ENCODE results near the gene FBXL14.
"Not testable (repeated sequence)": the region's sequence is repeated elsewhere in the genome, so short reads cannot be mapped to it uniquely, and the experiment has no call there.

Gene FBXL14

DNA sequence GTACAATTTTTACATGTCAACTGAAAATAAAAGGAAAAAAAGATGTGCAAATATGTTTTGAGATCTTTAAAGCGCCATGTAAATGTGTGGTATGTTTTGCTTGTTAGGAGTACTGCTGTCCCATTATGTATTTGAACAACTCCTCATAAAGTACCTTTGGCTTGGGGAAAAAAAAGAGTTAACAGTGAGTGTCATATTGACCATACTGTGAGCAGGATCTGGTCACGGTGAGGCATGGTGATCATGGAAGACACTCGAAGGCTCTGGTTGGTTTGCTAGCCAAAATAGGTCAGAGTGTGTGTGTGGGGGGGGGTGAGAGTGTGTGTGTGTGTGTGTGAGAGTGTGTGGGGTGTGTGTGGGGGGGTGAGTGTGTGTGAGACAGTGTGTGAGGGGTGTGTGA lies 10.1 kb upstream of the FBXL14 start:
- Histone ChIP-seq H3K4me3 (no peak overlapping the region), H3K27ac (no peak overlapping the region)
- TF ChIP-seq, protein P1, sequence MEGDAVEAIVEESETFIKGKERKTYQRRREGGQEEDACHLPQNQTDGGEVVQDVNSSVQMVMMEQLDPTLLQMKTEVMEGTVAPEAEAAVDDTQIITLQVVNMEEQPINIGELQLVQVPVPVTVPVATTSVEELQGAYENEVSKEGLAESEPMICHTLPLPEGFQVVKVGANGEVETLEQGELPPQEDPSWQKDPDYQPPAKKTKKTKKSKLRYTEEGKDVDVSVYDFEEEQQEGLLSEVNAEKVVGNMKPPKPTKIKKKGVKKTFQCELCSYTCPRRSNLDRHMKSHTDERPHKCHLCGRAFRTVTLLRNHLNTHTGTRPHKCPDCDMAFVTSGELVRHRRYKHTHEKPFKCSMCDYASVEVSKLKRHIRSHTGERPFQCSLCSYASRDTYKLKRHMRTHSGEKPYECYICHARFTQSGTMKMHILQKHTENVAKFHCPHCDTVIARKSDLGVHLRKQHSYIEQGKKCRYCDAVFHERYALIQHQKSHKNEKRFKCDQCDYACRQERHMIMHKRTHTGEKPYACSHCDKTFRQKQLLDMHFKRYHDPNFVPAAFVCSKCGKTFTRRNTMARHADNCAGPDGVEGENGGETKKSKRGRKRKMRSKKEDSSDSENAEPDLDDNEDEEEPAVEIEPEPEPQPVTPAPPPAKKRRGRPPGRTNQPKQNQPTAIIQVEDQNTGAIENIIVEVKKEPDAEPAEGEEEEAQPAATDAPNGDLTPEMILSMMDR (IDR thresholded peaks at IDR 0.05): no peak
- DNase-seq (ENCODE audit: low spot score): no peak

DNA sequence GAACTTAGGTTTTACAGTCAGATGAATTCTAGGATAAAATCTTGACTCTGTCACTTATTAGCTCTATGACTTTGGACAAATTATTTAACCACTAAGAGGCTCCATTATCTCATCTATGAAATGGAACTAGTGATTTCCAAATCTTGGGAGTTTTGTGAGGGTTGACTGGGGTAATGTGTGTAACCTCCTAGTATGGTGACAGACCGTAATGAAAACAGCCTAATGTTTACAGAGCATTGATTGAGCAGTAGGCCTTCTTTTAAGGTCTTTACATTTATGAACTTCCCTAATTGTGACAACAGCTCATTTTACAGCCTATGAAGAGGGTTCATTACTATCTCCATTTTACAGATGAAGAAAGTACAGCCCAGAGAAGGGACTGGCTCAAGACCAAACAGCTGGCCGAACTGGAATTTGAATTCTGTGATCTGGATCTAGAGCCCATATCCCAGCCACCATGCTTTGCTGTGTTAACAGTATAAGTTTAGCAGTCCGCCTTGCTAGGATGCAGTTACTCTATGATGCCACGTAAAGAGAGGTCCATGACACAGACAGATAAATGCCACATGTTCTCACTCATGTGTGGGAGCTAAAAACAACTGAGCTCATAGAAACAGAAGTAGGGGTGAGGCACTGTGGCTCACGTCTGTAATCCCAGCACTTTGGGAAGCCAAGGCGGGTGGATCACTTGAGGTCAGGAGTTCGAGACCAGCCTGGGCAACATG lies 9.1 kb upstream of the FBXL14 start:
- TF ChIP-seq, protein P1 (IDR thresholded peaks at IDR 0.05): no peak
- H3K4me3 ChIP-seq: no peak overlapping the region
- no peak overlapping the region for H3K27ac ChIP-seq
- no peak for DNase-seq (ENCODE audit: low spot score)

DNA sequence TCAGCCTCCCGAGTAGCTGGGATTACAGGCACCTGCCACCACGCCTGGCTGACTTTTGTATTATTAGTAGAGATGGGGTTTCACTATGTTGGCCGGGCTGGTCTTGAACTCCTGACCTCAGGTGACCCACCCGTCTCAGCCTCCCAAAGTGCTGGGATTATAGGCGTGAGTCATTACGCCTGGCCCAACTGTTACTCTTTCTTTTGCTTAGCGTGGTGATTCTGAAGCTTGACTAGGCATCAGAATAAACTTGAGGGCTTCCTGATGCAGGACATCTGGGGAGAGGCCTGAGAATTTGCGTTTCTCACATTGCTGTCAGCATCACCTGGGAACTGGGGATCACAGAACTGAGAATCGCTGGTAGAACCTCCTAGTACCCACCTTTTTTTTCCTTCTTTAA lies 8.3 kb upstream of the FBXL14 start:
- DNase-seq (ENCODE audit: low spot score); H3K4me3 ChIP-seq; H3K27ac ChIP-seq: not testable (repeated sequence)

DNA sequence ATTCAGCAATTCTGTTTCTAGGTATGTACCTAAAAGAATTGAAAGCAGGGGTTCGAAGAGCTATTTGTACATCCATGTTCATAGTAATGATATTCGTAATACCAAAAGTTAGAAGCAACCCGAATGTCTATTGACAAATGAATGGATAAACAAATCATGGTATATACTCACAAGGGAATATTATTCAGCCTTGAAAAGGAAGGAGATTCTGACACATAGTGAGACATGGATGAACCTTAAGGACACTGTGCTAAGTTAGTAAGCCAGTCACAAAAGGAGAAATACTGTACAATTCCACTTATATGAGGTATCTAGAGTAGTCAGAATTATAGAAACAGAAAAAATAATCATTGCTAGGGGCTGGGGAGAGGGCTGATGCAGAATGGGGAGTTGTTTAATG lies 4.4 kb upstream of the FBXL14 start:
- TF ChIP-seq, protein P1 (IDR thresholded peaks at IDR 0.05): no peak
- no peak overlapping the region for H3K4me3 ChIP-seq
- no peak overlapping the region for H3K27ac ChIP-seq
- no peak for DNase-seq (ENCODE audit: low spot score)

DNA sequence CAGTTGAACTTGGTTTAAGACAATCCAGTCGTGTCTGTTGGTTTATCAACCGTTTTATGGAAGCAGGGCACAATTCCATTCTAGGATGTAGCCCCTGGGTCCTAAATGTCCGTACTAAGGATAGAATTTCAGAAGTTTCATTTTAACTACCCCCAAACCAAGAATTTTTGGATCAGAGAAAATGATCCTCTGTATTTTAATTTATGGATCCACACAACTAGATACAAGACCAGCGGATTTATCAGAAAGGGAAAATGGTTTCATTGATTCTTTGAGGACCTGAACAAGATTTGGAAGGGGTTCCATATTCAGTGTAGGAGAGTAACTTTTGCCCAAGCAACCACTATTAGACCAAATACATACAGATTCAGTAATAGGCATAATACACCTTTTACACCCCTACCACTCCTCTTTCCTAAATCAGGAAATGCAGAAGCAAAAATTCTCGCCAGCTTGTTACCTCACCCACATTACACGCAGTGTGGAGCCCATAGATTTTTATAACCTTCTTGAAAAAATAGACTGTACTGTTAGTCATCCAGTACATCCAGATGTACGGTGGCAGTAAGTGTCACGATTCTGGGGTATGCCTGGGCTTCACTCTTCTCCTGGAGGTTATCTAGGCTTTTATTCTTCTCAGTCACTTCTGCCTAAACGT lies 1.4 kb upstream of the FBXL14 start:
- Histone ChIP-seq H3K4me3 (peak overlapping the region; percentile 94), H3K27ac (peak overlapping the region; percentile 79 to 94)
- TF ChIP-seq, protein P1 (IDR thresholded peaks at IDR 0.05): no peak
- DNase-seq (ENCODE audit: low spot score): no peak

DNA sequence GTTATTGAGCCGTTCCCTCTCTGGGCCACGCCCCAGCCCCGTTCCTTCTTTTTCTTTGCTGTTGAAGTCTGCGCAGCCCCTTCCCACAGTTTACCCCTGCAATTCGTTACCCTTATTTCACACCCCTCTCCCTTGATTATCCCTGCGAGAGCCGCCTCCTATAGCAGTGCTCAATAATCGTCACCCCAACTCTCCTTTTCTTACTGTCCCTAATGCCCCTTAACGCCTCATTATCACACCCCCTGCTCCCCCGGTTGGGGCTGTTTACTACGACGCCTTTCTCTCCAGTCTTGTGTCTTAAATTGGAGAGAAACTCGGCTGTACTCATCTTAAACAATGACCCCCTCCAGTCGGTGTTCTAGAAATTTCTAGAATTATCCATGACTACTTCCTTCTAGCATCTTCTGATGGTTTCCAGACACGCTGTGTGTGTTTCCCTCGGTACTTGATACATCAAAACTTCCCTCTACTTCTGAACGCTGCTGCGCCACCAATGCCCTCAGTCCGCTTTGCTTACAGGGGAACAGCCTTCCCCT lies 713 bp upstream of the FBXL14 start:
- no peak for DNase-seq (ENCODE audit: low spot score)
- Histone ChIP-seq H3K27ac (peak overlapping the region; percentile 79 to 94), H3K4me3 (peak overlapping the region; percentile 94)
- TF ChIP-seq, protein P1 (IDR thresholded peaks at IDR 0.05): no peak

DNA sequence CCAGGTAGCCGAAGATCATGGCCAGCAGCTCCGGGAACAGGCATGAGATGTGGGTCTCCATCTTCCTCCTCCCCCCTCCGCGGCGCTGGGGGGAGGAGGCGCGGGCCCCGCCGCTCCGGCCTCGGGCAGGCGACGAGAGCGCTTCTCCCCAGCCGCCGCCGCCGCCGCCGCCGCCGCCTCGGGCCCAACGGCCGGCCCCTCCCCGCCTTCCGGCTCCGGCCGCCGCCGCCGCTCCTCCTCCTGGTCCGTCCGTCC lies 448 bp downstream of the FBXL14 start:
- DNase-seq (ENCODE audit: low spot score): no peak
- Histone ChIP-seq H3K27ac (peak overlapping the region; percentile 59 to 94), H3K4me3 (peak overlapping the region; percentile 94)
- TF ChIP-seq, protein P1 (IDR thresholded peaks at IDR 0.05): no peak
